ENCODE measurements around the gene ROPN1B. TPM values are rescaled to one million over a fixed set of nuclear protein-coding genes. Genes with fewer than 3 reads are reported as not detected.

Gene ROPN1B
- total RNA-seq, 1 experiment from 2014 or later: 2.2 TPM

- no peak overlapping the region for H3K27ac ChIP-seq (ENCODE audit: low read depth, low read length)
- no peaks in the 10 kb centered on the region for H3K27me3 ChIP-seq (ENCODE audit: insufficient read depth, low read length)
- H3K9me3 ChIP-seq (ENCODE audit: control insufficient read depth in 1 of 2, insufficient read depth in 1 of 2, low read depth in 1 of 2, low read length in 2 of 2): no peaks in the 10 kb centered on the region
- H3K4me2 ChIP-seq (ENCODE audit: low read length): no peak overlapping the region
- RAD21 ChIA-PET (ENCODE audit: low non-redundant PET in 1 of 2, low total read pairs in 2 of 2, uncharacterized antibody in 2 of 2, unreplicated experiment in 2 of 2): no interaction called here
- intact Hi-C loops (cut with micrococcal nuclease): no loop called here
- H3K4me3 ChIP-seq (replicated peaks in 1 of 2; ENCODE audit: low read depth in 1 of 2, low read length in 2 of 2): no peak overlapping the region
- TF ChIP-seq CTCF (IDR thresholded peaks at IDR 0.05 in 2 of 3, conservative IDR thresholded peaks at IDR 0.05 in 1 of 3; ENCODE audit: borderline replicate concordance in 1 of 3, insufficient read depth in 1 of 3, low read depth in 2 of 3, low read length in 2 of 3) (no peak), CBX3 (IDR thresholded peaks at IDR 0.05; ENCODE audit: low read depth) (no peak), TCF7L2 (IDR thresholded peaks at IDR 0.05; ENCODE audit: borderline replicate concordance, extremely low read depth, insufficient read depth, insufficient read length) (no peak), YY1 (IDR thresholded peaks at IDR 0.05; ENCODE audit: extremely low read depth, insufficient replicate concordance, low read depth, low read length) (no peak)
- no peaks in the 10 kb centered on the region for H3K9me2 ChIP-seq (ENCODE audit: insufficient read depth)
- CTCF ChIA-PET: no interaction called here
- ATAC-seq (no peak), DNase-seq (ENCODE audit: low read depth, low spot score) (no peak)
- H3K36me3 ChIP-seq (ENCODE audit: control insufficient read depth in 1 of 2, insufficient read depth in 2 of 2, low read length in 2 of 2): no peaks in the 10 kb centered on the region
- H4K20me1 ChIP-seq (ENCODE audit: insufficient read depth): no peaks in the 10 kb centered on the region
- H3K79me2 ChIP-seq (ENCODE audit: insufficient read depth, low read length): no peaks in the 10 kb centered on the region
- BruUV-seq (replicated peaks): no TSS peak
- POLR2A ChIA-PET: no interaction called here
- H3K4me1 ChIP-seq (ENCODE audit: control insufficient read depth in 1 of 2, insufficient read depth in 2 of 2, low read length in 2 of 2): no peaks in the 10 kb centered on the region
- no peak overlapping the region for H2AFZ ChIP-seq (ENCODE audit: low read depth, low read length, poor library complexity, severe bottlenecking)
- H3K9ac ChIP-seq (ENCODE audit: low read length): no peak overlapping the region
These were observed 40.2 kb downstream of the ROPN1B start for GRCh38 chr3:126009181-126009580.

GRCh38 chr3:126013751-126014156 lies 44.8 kb downstream of the ROPN1B start:
- intact Hi-C loops (cut with micrococcal nuclease): no loop called here
- RAD21 ChIA-PET (ENCODE audit: low non-redundant PET in 1 of 2, low total read pairs in 2 of 2, uncharacterized antibody in 2 of 2, unreplicated experiment in 2 of 2): interaction anchor here in 1 of 2 experiments (0.5 kb wide), 1 partner anchor 199 kb away, joined by 4 read pairs; no protein-coding TSS in a partner anchor
- no peaks in the 10 kb centered on the region for H3K27me3 ChIP-seq (ENCODE audit: insufficient read depth, low read length)
- H3K27ac ChIP-seq (ENCODE audit: low read depth, low read length): no peak overlapping the region
- no peak overlapping the region for H3K4me3 ChIP-seq (replicated peaks in 1 of 2; ENCODE audit: low read depth in 1 of 2, low read length in 2 of 2)
- H3K9ac ChIP-seq (ENCODE audit: low read length): no peak overlapping the region
- no peaks in the 10 kb centered on the region for H3K9me2 ChIP-seq (ENCODE audit: insufficient read depth)
- H3K36me3 ChIP-seq (ENCODE audit: control insufficient read depth in 1 of 2, insufficient read depth in 2 of 2, low read length in 2 of 2): no peaks in the 10 kb centered on the region
- CTCF ChIA-PET: no interaction called here
- TF ChIP-seq SP1 (IDR thresholded peaks at IDR 0.05; ENCODE audit: low read depth) (no peak), FOSL1 (IDR thresholded peaks at IDR 0.05; ENCODE audit: low read depth) (no peak), ZFX (IDR thresholded peaks at IDR 0.05) (no peak), ZBTB33 (IDR thresholded peaks at IDR 0.05; ENCODE audit: extremely low read depth, insufficient replicate concordance, low read length) (no peak), RAD21 (IDR thresholded peaks at IDR 0.05; ENCODE audit: low read depth) (no peak), SIN3A (IDR thresholded peaks at IDR 0.05; ENCODE audit: low read depth) (no peak), MAX (IDR thresholded peaks at IDR 0.05) (no peak), POLR2A (IDR thresholded peaks at IDR 0.05; ENCODE audit: borderline replicate concordance, extremely low read depth, insufficient read depth, insufficient read length) (no peak), CBX3 (IDR thresholded peaks at IDR 0.05; ENCODE audit: low read depth) (no peak)
- H4K20me1 ChIP-seq (ENCODE audit: insufficient read depth): no peaks in the 10 kb centered on the region
- H3K4me2 ChIP-seq (ENCODE audit: low read length): no peak overlapping the region
- no peak for DNase-seq (ENCODE audit: low read depth, low spot score)
- BruUV-seq (replicated peaks): no TSS peak
- ATAC-seq: no peak
- H3K79me2 ChIP-seq (ENCODE audit: insufficient read depth, low read length): no peaks in the 10 kb centered on the region
- H3K9me3 ChIP-seq (ENCODE audit: control insufficient read depth in 1 of 2, insufficient read depth in 1 of 2, low read depth in 1 of 2, low read length in 2 of 2): no peaks in the 10 kb centered on the region
- POLR2A ChIA-PET: no interaction called here
- H3K4me1 ChIP-seq (ENCODE audit: control insufficient read depth in 1 of 2, insufficient read depth in 2 of 2, low read length in 2 of 2): no peaks in the 10 kb centered on the region
- H2AFZ ChIP-seq (ENCODE audit: low read depth, low read length, poor library complexity, severe bottlenecking): no peak overlapping the region
